SU-DHL-6 (cell line): Measurements from ENCODE around the gene THAP10.

Experiments used
- H2AFZ ChIP-seq: fragments of 200-600 bp; sonication (generic); 2 replicates; pipeline ENCODE4 v1.6.1; 2014; ENCODE audit warnings: low read depth, mild to moderate bottlenecking, moderate library complexity, mixed read lengths, antibody characterized with exemption, low read length; ENCODE audit not compliant: severe bottlenecking
- H3F3A ChIP-seq: fragments of 200-600 bp; shearing (Covaris generic); 2 replicates; pipeline ENCODE4 v1.6.0; 2016; ENCODE audit warnings: antibody characterized with exemption, mild to moderate bottlenecking; ENCODE audit not compliant: insufficient read depth
- H3K27ac ChIP-seq: fragments of 200-600 bp; sonication (generic); 2 replicates; pipeline ENCODE4 v1.5.1; 2016; ENCODE audit warnings: low read depth, mild to moderate bottlenecking, low read length, moderate library complexity, mixed read lengths
- H3K27me3 ChIP-seq: fragments of 200-600 bp; sonication (generic), shearing (Covaris generic); 2 replicates; pipeline ENCODE4 v1.6.0; 2014; ENCODE audit warnings: mild to moderate bottlenecking, low read length
- H3K36me3 ChIP-seq: fragments of 200-600 bp; sonication (generic); 2 replicates; pipeline ENCODE4 v1.6.1; 2014; ENCODE audit warnings: mild to moderate bottlenecking, low read length, mixed read lengths
- H3K4me2 ChIP-seq: fragments of 300-600, 200-600 bp; shearing (Covaris generic), sonication (generic); 2 replicates; pipeline ENCODE4 v1.6.0; 2014; ENCODE audit warnings: low read length, low read depth, mild to moderate bottlenecking; ENCODE audit not compliant: poor library complexity, severe bottlenecking
- H3K4me3 ChIP-seq: fragments of 200-600 bp; sonication (generic); 2 replicates; pipeline ENCODE4 v1.5.1; 2014; ENCODE audit warnings: antibody characterized with exemption, low read length, mild to moderate bottlenecking, mixed read lengths; ENCODE audit not compliant: insufficient read depth, poor library complexity, severe bottlenecking
- H3K79me2 ChIP-seq: fragments of 200-600 bp; sonication (generic); 2 replicates; pipeline ENCODE4 v1.6.1; 2014; ENCODE audit warnings: mild to moderate bottlenecking, low read length, moderate library complexity; ENCODE audit not compliant: insufficient read depth
- H3K9ac ChIP-seq: fragments of 200-600 bp; sonication (generic); 2 replicates; pipeline ENCODE4 v1.7.0; 2014; ENCODE audit warnings: mild to moderate bottlenecking, low read length
- H3K9me2 ChIP-seq: fragments of 200-600 bp; sonication (generic); replicated peaks from 2 replicates; pipeline ENCODE4 v1.6.1; 2014; ENCODE audit warnings: low read length; ENCODE audit not compliant: insufficient read depth
- H3K9me3 ChIP-seq: fragments of 200-600 bp; sonication (generic); 2 replicates; pipeline ENCODE4 v1.6.1; 2014; ENCODE audit warnings: low read length, mixed read lengths; ENCODE audit not compliant: insufficient read depth
- H4K20me1 ChIP-seq: fragments of 200-600 bp; sonication (generic); 2 replicates; pipeline ENCODE4 v1.6.1; 2014; ENCODE audit warnings: low read depth, mild to moderate bottlenecking, antibody characterized with exemption, low read length, moderate library complexity, mixed read lengths
- EZH2phosphoT487 ChIP-seq: fragments of 200-600 bp; sonication (generic), shearing (Covaris generic); conservative IDR thresholded peaks from 2 replicates; pipeline ENCODE4 v1.6.1; 2018; ENCODE audit warnings: mild to moderate bottlenecking, antibody characterized with exemption, low read length, moderate library complexity, mixed read lengths
- TF ChIP-seq, protein P1 (sequence below): fragments of 200-600 bp; sonication (generic); IDR thresholded peaks from one replicate; pipeline ENCODE4 v1.5.1; 2017; ENCODE audit warnings: antibody characterized with exemption, mild to moderate bottlenecking, low read length, moderate library complexity; ENCODE audit not compliant: insufficient read depth, poor library complexity, severe bottlenecking

The THAP10 gene

DNA sequence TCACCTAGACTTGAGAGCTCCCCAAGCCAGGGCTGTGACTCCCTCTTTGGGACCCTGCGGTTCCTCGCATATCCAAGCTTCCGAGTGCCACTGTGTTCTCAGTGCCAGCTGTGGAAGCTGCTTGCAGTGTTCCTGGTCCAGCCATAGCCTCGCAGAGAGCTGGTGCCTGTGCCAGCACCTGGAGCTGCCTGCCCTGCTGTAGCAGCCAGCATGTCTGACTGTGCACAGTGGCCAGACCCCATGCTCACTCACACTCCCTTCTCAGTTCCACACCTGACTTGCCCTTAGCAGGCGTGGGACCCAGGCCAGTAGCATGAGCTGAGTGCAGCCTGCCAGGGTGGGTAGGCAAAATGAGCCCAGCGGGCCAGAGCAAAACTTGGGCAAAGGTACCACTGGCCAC, 25.7 kb upstream of the THAP10 start:
- H3K27ac ChIP-seq: no peak overlapping the region
- no peaks in the 10 kb centered on the region for H3K9me2 ChIP-seq
- no peak overlapping the region for H2AFZ ChIP-seq
- H3K36me3 ChIP-seq: no peaks in the 10 kb centered on the region
- no peaks in the 10 kb centered on the region for H3F3A ChIP-seq
- no peaks in the 10 kb centered on the region for H3K79me2 ChIP-seq
- no peak overlapping the region for H3K4me3 ChIP-seq
- H4K20me1 ChIP-seq: no peaks in the 10 kb centered on the region
- no peak overlapping the region for H3K9ac ChIP-seq
- no peaks in the 10 kb centered on the region for H3K27me3 ChIP-seq
- peaks cover 4% of the 10 kb centered on the region; the same call in 1 of the 2 replicates for H3K9me3 ChIP-seq
- TF ChIP-seq EZH2phosphoT487: no peak
- TF ChIP-seq, protein P1, sequence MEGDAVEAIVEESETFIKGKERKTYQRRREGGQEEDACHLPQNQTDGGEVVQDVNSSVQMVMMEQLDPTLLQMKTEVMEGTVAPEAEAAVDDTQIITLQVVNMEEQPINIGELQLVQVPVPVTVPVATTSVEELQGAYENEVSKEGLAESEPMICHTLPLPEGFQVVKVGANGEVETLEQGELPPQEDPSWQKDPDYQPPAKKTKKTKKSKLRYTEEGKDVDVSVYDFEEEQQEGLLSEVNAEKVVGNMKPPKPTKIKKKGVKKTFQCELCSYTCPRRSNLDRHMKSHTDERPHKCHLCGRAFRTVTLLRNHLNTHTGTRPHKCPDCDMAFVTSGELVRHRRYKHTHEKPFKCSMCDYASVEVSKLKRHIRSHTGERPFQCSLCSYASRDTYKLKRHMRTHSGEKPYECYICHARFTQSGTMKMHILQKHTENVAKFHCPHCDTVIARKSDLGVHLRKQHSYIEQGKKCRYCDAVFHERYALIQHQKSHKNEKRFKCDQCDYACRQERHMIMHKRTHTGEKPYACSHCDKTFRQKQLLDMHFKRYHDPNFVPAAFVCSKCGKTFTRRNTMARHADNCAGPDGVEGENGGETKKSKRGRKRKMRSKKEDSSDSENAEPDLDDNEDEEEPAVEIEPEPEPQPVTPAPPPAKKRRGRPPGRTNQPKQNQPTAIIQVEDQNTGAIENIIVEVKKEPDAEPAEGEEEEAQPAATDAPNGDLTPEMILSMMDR: no peak
- no peak overlapping the region for H3K4me2 ChIP-seq

DNA sequence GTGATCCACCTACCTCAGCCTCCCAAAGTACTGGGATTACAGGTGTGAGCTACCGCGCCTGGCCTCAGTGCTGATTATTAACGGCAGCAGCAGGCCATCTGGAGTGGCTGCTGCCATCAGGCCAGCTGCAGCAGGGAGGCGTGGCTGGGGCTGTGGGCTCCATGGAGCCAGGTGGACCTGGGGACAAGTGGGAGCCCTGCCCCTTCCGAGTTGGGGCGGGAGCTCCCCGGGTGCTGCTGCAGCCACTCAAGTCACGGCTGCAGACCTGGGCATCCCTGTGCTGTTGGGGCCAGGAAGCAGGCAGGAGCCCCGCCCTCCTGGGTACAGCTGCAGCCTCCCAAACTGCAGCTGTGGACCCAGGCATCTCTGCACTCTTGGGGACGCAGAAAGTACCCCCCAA, 24.3 kb upstream of the THAP10 start:
- Histone ChIP-seq H3K27ac (no peak overlapping the region), H3K4me3 (no peak overlapping the region), H3K9me2 (no peaks in the 10 kb centered on the region), H3K4me2 (no peak overlapping the region), H3K9ac (no peak overlapping the region), H3K36me3 (no peaks in the 10 kb centered on the region), H3K9me3 (peaks cover 4% of the 10 kb centered on the region; the same call in 1 of the 2 replicates), H3K79me2 (no peaks in the 10 kb centered on the region), H3K27me3 (no peaks in the 10 kb centered on the region), H4K20me1 (no peaks in the 10 kb centered on the region), H3F3A (no peaks in the 10 kb centered on the region), H2AFZ (no peak overlapping the region)
- TF ChIP-seq, protein P1: no peak

DNA sequence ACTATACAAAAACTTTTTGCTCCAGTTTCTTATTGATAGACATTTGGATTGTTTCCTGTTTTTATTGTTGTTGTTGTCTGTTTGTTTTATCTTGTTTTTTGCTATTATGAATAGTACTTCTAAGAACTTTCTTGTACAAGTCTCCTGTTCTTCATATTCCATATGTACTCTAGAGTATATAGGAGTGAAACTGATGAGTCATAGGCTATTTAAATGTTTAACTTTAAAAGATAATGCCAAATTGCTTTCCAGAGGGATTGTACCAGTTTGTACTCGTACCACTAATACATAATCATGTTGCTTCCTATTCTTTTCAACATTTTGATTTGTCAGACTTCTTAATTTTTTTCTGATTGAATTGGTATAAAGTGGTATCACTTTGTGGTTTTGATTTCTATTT, 20.0 kb upstream of the THAP10 start:
- no peaks in the 10 kb centered on the region for H3K9me2 ChIP-seq
- no peaks in the 10 kb centered on the region for H4K20me1 ChIP-seq
- no peaks in the 10 kb centered on the region for H3K36me3 ChIP-seq
- H3F3A ChIP-seq: no peaks in the 10 kb centered on the region
- H3K79me2 ChIP-seq: no peaks in the 10 kb centered on the region
- H3K4me3 ChIP-seq: no peak overlapping the region
- H3K27me3 ChIP-seq: no peaks in the 10 kb centered on the region
- no peak overlapping the region for H3K9ac ChIP-seq
- H2AFZ ChIP-seq: no peak overlapping the region
- H3K27ac ChIP-seq: no peak overlapping the region
- H3K9me3 ChIP-seq: peaks cover 11% of the 10 kb centered on the region; the same call in 1 of the 2 replicates
- H3K4me2 ChIP-seq: no peak overlapping the region
- no peak for TF ChIP-seq EZH2phosphoT487
- TF ChIP-seq, protein P1: no peak
